Measurements from ENCODE around the gene CACNA2D4. TPM values are rescaled to one million over a fixed set of nuclear protein-coding genes. Genes with fewer than 3 reads are reported as not detected.

The CACNA2D4 gene
- total RNA-seq, 1 donor from 2014 or later = 0.45 TPM

GRCh38 chr12:1881301-1881700 lies 37.2 kb downstream of the CACNA2D4 start:
- Mint-ChIP-seq H3K4me1 (no peaks in the 10 kb centered on the region), H3K4me3 (no peak overlapping the region), H3K27ac (no peak overlapping the region), H3K27me3 (ENCODE audit: low read depth) (peaks cover 22% of the 10 kb centered on the region), H3K9me3 (no peaks in the 10 kb centered on the region), H3K36me3 (no peaks in the 10 kb centered on the region)
- no peak for DNase-seq (ENCODE audit: low spot score in 2 of 2, unreplicated experiment in 2 of 2)
- no peak for TF ChIP-seq CTCF (IDR thresholded peaks at IDR 0.05; ENCODE audit: unreplicated experiment)

GRCh38 chr12:1880876-1881275 lies 37.6 kb downstream of the CACNA2D4 start:
- no peak for TF ChIP-seq CTCF (IDR thresholded peaks at IDR 0.05; ENCODE audit: unreplicated experiment)
- no peak for DNase-seq (ENCODE audit: low spot score in 2 of 2, unreplicated experiment in 2 of 2)
- no peak overlapping the region for H3K4me3 Mint-ChIP-seq
- H3K27me3 Mint-ChIP-seq (ENCODE audit: low read depth) = peaks cover 18% of the 10 kb centered on the region
- H3K36me3 Mint-ChIP-seq = no peaks in the 10 kb centered on the region
- H3K27ac Mint-ChIP-seq = no peak overlapping the region
- no peaks in the 10 kb centered on the region for H3K9me3 Mint-ChIP-seq
- no peaks in the 10 kb centered on the region for H3K4me1 Mint-ChIP-seq

GRCh38 chr12:1880153-1880845 lies 38.2 kb downstream of the CACNA2D4 start:
- Mint-ChIP-seq H3K36me3 (no peaks in the 10 kb centered on the region), H3K4me3 (no peak overlapping the region), H3K9me3 (no peaks in the 10 kb centered on the region), H3K4me1 (no peaks in the 10 kb centered on the region), H3K27me3 (ENCODE audit: low read depth) (peaks cover 22% of the 10 kb centered on the region), H3K27ac (no peak overlapping the region)
- DNase-seq (ENCODE audit: low spot score in 2 of 2, unreplicated experiment in 2 of 2) = peak in 1 of 2 experiments; percentile 33
- no peak for TF ChIP-seq CTCF (IDR thresholded peaks at IDR 0.05; ENCODE audit: unreplicated experiment)

- Mint-ChIP-seq H3K9me3 (no peaks in the 10 kb centered on the region), H3K36me3 (no peaks in the 10 kb centered on the region), H3K27me3 (ENCODE audit: low read depth) (peaks cover 25% of the 10 kb centered on the region), H3K4me3 (no peak overlapping the region), H3K4me1 (no peaks in the 10 kb centered on the region), H3K27ac (no peak overlapping the region)
- DNase-seq (ENCODE audit: low spot score in 2 of 2, unreplicated experiment in 2 of 2) = no peak
- no peak for TF ChIP-seq CTCF (IDR thresholded peaks at IDR 0.05; ENCODE audit: unreplicated experiment)
Observed at GRCh38 chr12:1879633-1880032, 38.8 kb downstream of the CACNA2D4 start.

GRCh38 chr12:1878695-1879094 lies 39.8 kb downstream of the CACNA2D4 start:
- Mint-ChIP-seq H3K36me3 (no peaks in the 10 kb centered on the region), H3K27ac (no peak overlapping the region), H3K4me3 (no peak overlapping the region), H3K4me1 (no peaks in the 10 kb centered on the region), H3K27me3 (ENCODE audit: low read depth) (peaks cover 27% of the 10 kb centered on the region), H3K9me3 (no peaks in the 10 kb centered on the region)
- no peak for DNase-seq (ENCODE audit: low spot score in 2 of 2, unreplicated experiment in 2 of 2)
- TF ChIP-seq CTCF (IDR thresholded peaks at IDR 0.05; ENCODE audit: unreplicated experiment) = no peak
